Panc1 (cell line): ENCODE results near the gene WSCD2.

Source experiments
- POLR2AphosphoS5 ChIP-seq: IDR thresholded peaks from 2 replicates; pipeline ENCODE4 v1.6.1; 2012; ENCODE audit warnings: mild to moderate bottlenecking, low read depth, low read length, moderate library complexity
- SIN3A ChIP-seq: IDR thresholded peaks from 2 replicates; pipeline ENCODE4 v1.6.1; 2012; ENCODE audit warnings: low read depth, mild to moderate bottlenecking, low read length, moderate library complexity, borderline replicate concordance; ENCODE audit not compliant: insufficient read depth
- TCF7L2 ChIP-seq: IDR thresholded peaks from 2 replicates; pipeline ENCODE4 v1.6.1; 2011; ENCODE audit warnings: mild to moderate bottlenecking, low read depth, low read length, inconsistent platforms
- TF ChIP-seq, protein P1 (sequence below), 2 experiments: IDR thresholded peaks; 2 replicates each; pipeline ENCODE4 v1.6.1; 2011 to 2012; ENCODE audit warnings: low read depth in 2 of 2, control low read depth in 1 of 2, low read length in 1 of 2, mild to moderate bottlenecking in 1 of 2, moderate library complexity in 1 of 2; ENCODE audit not compliant: insufficient read depth in 1 of 2
- TF ChIP-seq, protein P2 (sequence below): fragments of 450-650 bp; IDR thresholded peaks from 2 replicates; pipeline ENCODE4 v1.5.1; 2017; ENCODE audit warnings: mild to moderate bottlenecking

DNA sequence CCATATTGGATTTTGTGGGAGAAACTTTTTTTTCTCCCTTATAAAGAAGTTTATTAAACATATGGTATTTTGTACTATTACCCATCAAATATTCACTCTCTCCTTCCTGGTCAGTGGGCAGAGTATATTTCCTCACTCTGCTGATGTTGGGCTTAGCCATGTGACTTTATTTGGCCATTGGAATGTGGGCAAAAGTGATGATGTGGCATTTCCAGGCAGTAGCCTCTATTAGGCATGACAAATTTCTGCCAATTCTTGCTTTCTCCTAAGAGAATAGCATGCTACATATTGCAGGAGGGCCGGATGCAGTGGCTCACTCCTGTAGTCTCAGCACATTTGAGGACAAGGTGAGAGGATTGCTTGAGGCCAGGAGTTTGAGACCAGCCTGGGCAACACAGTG, 24.4 kb upstream of the WSCD2 start:
- TF ChIP-seq, protein P1, sequence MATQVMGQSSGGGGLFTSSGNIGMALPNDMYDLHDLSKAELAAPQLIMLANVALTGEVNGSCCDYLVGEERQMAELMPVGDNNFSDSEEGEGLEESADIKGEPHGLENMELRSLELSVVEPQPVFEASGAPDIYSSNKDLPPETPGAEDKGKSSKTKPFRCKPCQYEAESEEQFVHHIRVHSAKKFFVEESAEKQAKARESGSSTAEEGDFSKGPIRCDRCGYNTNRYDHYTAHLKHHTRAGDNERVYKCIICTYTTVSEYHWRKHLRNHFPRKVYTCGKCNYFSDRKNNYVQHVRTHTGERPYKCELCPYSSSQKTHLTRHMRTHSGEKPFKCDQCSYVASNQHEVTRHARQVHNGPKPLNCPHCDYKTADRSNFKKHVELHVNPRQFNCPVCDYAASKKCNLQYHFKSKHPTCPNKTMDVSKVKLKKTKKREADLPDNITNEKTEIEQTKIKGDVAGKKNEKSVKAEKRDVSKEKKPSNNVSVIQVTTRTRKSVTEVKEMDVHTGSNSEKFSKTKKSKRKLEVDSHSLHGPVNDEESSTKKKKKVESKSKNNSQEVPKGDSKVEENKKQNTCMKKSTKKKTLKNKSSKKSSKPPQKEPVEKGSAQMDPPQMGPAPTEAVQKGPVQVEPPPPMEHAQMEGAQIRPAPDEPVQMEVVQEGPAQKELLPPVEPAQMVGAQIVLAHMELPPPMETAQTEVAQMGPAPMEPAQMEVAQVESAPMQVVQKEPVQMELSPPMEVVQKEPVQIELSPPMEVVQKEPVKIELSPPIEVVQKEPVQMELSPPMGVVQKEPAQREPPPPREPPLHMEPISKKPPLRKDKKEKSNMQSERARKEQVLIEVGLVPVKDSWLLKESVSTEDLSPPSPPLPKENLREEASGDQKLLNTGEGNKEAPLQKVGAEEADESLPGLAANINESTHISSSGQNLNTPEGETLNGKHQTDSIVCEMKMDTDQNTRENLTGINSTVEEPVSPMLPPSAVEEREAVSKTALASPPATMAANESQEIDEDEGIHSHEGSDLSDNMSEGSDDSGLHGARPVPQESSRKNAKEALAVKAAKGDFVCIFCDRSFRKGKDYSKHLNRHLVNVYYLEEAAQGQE (IDR thresholded peaks at IDR 0.05; ENCODE audit: insufficient read depth in 1 of 2, low read depth in 2 of 2, low read length in 1 of 2) = no peak
- TF ChIP-seq, protein P2, sequence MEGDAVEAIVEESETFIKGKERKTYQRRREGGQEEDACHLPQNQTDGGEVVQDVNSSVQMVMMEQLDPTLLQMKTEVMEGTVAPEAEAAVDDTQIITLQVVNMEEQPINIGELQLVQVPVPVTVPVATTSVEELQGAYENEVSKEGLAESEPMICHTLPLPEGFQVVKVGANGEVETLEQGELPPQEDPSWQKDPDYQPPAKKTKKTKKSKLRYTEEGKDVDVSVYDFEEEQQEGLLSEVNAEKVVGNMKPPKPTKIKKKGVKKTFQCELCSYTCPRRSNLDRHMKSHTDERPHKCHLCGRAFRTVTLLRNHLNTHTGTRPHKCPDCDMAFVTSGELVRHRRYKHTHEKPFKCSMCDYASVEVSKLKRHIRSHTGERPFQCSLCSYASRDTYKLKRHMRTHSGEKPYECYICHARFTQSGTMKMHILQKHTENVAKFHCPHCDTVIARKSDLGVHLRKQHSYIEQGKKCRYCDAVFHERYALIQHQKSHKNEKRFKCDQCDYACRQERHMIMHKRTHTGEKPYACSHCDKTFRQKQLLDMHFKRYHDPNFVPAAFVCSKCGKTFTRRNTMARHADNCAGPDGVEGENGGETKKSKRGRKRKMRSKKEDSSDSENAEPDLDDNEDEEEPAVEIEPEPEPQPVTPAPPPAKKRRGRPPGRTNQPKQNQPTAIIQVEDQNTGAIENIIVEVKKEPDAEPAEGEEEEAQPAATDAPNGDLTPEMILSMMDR = no peak
- TF ChIP-seq SIN3A (no peak), POLR2AphosphoS5 (no peak), TCF7L2 (no peak)
